HG03095 (cell line): ENCODE results near the gene UCKL1.
"Not testable (repeated sequence)": the region's sequence is repeated elsewhere in the genome, so short reads cannot be mapped to it uniquely, and the experiment has no call there.

Experiments used
- ATAC-seq: cut with Tn5 transposase; IDR thresholded peaks from one replicate; pipeline ENCODE4 v1.9.1; 2021; ENCODE audit warnings: moderate library complexity; ENCODE audit not compliant: unreplicated experiment

UCKL1 gene

GRCh38 chr20:63955827-63956663, at the start of gene UCKL1:
Gene UCKL1 (minus strand): TSS chr20:63956416. CDS start chr20:63956372, 44 bp downstream.
- ATAC-seq = peak; percentile 62

GRCh38 chr20:64005394-64005793, 49.2 kb upstream of the UCKL1 start:
- ATAC-seq = no peak

GRCh38 chr20:64003960-64004725, 47.9 kb upstream of the UCKL1 start:
- ATAC-seq = no peak

GRCh38 chr20:64001607-64002011, 45.4 kb upstream of the UCKL1 start:
- ATAC-seq = no peak

- ATAC-seq = no peak
Observed at GRCh38 chr20:64000906-64001305, 44.7 kb upstream of the UCKL1 start.

- ATAC-seq = no peak
Observed at GRCh38 chr20:63982937-63983336, 26.7 kb upstream of the UCKL1 start.

- ATAC-seq = peak; percentile 48
Observed at GRCh38 chr20:63980806-63981728, 24.9 kb upstream of the UCKL1 start, which contains the start of gene PRPF6. Gene PRPF6 (plus strand): TSS chr20:63981132. CDS start chr20:63981246, 114 bp downstream.

GRCh38 chr20:63980317-63980805, 24.1 kb upstream of the UCKL1 start:
- ATAC-seq = peak; percentile 9

- peak; percentile 31 for ATAC-seq
Observed at GRCh38 chr20:63979557-63980316, 23.5 kb upstream of the UCKL1 start, which contains the start of gene SAMD10. Gene SAMD10 (minus strand): TSS chr20:63979642. CDS start chr20:63979467, 175 bp downstream.

GRCh38 chr20:63979229-63979556, 23.0 kb upstream of the UCKL1 start:
- no peak for ATAC-seq

GRCh38 chr20:63978319-63979228, 22.4 kb upstream of the UCKL1 start:
- ATAC-seq = peak; percentile 33

GRCh38 chr20:63977739-63978276, 21.6 kb upstream of the UCKL1 start:
- no peak for ATAC-seq

GRCh38 chr20:63976980-63977738, 20.9 kb upstream of the UCKL1 start:
- no peak for ATAC-seq

- ATAC-seq = not testable (repeated sequence)
Observed at GRCh38 chr20:63976511-63976910, 20.3 kb upstream of the UCKL1 start.

- no peak for ATAC-seq
Observed at GRCh38 chr20:63974402-63975200, 18.4 kb upstream of the UCKL1 start.

GRCh38 chr20:63973636-63974401, 17.6 kb upstream of the UCKL1 start:
- peak; percentile 36 for ATAC-seq
